ENCODE measurements around the gene ZNF747. TPM values are rescaled to one million over a fixed set of nuclear protein-coding genes. Genes with fewer than 3 reads are reported as not detected.
A peak's percentile ranks its signal among the peaks of the same experiment; 100 is the strongest.

Gene ZNF747
- total RNA-seq, result 5.7 and 7.0 TPM in 2 replicates

DNA sequence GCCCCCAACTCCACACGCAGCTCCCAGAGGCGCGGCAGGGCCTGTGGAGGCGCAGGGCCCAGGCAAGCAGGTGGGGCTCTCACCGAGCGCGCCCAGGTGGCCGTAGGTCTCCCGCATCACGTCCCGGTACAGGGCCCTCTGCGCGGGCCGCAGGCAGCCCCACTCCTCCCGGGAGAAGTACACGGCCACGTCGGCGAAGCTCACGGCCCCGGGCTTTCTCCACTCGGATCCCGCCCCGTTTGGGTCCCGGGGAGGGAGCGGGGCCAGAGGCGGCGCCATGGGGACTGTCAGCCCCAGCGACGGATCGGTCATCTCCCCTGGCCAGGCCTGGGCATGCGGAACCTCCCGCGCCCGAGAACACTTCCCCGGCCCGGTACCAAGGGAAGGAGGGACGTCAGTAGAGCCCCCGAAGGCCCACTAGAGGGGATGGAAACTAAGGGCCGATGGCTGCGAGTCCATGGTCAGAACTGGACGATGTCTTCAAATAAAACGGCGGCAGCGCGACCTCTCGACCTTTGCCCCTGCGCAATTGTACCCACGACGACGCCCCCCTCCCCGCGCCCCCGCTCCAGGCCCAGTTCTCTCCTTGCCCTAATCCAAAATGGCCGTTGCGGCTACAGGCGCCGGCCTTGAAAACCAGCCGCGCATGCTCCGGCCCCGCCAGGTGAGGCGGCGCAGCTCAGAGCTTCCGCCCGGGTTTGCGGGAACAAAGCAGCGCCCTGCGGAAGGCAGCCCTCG is at the start of gene ZNF747:
ZNF747 (minus strand) TSS at position 491 of the 738 bp plus-strand sequence; CDS start at position 312, 179 bp downstream.
- DNase-seq (ENCODE audit: low read depth, low spot score), result peak; percentile 30

DNA sequence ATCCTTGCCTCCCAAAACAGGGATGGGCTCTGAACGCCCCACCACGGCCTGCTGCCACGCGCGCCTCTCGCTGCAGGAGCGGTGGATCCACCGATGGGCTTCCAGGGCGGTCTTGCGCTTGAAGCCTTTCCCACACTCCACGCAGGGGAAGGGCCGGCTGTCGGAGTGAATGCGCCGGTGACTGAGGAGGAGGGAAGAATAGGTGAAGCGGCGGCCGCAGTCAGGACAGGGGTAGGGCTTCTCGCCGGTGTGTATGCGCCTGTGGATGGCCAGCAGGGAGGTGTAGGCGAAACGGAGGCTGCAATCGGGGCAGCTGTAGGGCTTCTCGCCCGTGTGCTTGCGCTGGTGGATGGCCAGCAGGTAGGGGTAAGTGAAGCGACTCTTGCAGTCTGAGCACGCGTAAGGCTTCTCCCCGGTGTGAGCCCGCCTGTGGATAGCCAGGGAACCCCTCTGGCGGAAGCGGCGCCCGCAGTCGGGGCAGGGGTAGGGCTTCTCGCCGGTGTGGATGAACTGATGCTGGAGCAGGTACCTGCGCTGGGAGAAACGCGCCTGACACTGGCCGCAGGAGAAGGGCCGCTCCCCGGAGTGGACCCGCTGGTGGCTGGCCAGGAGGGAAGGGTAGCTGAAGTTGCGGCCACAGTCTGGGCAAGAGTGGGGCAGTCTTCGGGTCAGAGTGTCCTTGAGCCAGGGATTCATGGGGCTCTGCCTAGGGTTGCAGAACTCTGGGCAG is 48.1 kb upstream of the ZNF747 start:
- no peak for DNase-seq (ENCODE audit: low read depth, low spot score)

DNA sequence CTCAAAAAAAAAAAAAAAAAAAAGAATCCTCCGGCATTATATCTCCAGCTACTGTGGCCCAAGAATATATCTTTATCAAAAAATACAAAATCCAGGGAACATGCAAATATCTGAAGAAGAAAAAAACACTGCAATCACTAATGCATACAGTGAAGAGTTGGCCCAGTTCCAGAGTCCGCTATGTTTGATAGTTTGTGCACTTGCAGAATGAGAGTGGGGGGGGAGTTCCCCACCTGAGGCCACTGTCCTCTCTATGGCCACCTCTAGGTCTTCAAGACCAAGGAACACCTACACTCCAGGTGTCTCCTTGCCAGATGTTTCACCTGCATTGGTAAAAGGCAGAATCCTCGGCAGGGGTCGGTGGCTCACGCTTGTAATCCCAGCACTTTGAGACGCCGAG is 46.8 kb upstream of the ZNF747 start:
- no peak for DNase-seq (ENCODE audit: low read depth, low spot score)

DNA sequence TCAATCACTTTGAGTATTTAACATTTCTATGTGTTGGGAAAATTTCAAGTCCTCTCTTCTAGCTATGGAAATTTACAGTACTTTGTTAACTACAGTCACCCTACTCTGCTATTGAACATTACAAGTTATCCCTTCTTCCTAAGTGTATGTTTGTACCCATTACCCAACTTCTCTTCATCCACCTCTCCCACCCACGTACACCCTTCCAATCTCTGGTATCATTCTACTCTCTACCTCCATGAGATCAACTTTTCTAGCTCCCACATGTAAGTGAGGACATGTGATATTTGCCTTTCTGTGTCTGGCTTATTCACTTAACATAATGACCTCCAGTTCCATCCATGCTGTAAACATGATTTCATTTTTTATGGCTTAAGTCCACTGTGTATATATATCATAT is 40.0 kb upstream of the ZNF747 start:
- no peak for DNase-seq (ENCODE audit: low read depth, low spot score)

DNA sequence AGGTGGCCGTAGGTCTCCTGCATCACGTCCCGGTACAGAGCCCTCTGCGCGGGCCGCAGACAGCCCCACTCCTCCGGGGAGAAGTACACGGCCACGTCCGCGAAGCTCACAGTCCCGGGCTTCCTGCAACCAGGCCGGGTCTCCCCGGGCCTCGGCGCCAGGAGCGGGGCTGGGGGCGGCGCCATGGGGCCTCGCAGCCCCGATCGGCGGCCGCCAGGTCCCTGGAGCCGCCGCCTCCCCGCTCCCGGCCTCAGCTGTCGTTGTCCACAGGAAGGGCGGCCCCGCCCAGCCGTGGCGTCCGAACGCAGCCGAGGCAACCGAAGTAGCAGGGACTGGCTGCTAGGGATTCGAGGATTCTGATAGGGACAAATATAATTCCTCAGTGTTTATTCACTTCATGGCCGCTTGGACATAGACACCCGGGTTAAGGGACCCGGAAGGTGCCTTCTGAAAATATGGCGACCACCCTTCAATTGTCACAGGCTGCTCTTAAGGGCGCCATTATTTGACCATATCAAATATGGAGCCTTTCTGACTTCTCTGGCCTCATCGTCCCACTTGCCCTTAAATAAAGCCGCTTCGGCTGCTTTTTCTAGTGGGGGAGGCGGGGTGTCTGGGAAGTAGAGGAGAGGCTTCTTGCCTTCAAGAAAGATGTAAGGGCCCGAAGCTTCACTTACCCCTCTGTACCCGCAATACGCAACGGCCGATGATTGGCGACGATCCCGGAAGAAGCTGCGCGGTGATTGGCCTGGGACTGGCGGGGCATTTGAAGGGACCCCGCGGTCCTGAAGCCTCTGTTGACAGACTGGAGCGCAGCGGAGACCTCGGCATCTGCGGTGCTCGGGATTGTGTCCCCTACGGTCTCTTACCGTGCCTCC is 37.0 kb upstream of the ZNF747 start, which contains the start of gene ZNF688:
ZNF688 (minus strand) TSS at position 270 of the 878 bp plus-strand sequence; CDS start at position 185, 85 bp downstream.
- peak; percentile 93 for DNase-seq (ENCODE audit: low read depth, low spot score)

DNA sequence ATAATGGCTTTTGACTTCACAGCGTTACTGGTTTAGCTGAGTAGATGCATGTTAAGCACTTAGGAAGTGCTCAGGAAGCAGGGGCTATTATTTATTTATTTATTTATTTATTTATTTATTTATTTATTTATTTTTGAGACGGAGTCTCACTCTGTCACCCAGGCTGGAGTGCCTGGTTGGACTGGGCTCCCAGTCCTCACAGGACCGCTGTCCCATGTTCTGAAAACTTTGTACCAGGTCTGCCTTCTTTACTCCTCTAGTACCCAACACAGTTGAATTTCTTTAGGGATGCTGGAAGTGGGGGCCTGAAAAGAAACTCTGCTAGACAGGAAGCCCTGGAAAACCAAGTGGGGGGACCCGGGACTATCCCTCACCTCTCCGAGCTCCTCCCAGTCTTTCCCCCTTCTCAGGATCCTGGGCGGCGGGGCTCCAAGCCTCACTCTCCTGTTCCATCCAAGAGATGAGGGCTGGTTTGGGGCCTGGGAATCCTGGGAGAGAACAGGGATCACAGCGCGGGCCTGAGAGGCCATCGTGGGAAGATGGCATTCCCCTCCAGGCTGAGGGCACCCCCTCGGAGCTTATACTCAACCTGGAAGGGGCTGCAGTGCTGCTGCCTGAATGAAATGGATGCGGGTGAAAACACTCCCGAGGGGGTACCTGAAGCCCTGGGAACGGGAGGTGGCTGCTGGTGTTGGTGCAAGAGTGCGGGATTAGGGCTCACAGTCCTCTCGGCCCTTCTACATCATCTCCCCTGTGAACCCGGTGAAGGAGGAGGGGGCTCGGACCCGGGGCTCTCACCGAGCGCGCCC is 36.2 kb upstream of the ZNF747 start:
- no peak for DNase-seq (ENCODE audit: low read depth, low spot score)

DNA sequence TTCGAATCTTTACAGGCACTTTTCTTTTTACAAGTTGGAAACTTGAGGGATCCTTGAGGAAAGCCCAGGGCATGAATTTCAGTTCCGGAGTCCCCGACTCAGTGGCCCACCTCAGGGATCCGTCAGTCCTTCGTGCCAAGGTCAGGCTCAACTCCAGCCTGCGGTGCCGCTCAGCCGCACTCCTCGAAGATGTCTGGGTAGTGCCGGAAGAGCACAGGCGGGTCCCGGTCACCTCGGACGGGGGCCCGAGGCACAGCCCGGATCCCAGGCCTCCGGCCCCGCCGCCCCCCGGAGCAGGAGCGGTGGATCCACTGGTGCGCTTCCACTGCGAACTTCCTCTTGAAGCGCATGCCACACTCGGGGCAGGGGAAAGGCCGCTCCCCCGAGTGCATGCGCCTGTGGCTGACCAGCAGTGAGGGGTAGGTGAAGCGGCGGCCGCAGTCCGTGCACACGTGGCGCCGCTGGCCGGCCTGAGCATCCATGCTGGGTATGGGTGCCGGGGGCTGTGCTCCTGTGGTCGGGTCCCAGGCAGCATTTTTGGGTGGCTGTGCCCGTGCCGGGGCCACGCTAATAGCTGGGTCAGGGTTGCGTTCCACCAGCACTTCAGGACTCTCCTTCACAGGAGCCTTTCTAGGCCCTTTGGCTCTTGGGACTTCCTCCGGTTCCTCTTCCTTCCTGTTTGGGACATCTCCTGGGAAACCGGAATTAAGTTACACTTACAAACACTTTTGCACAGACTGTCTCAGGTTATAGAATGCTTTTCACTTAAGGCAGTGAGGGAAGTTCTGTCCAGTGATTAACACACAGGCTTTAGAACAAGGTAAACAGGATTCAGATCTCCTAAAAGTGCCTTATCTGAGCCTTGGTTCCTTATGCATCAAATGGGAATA is 35.3 kb upstream of the ZNF747 start:
- DNase-seq (ENCODE audit: low read depth, low spot score), result no peak

DNA sequence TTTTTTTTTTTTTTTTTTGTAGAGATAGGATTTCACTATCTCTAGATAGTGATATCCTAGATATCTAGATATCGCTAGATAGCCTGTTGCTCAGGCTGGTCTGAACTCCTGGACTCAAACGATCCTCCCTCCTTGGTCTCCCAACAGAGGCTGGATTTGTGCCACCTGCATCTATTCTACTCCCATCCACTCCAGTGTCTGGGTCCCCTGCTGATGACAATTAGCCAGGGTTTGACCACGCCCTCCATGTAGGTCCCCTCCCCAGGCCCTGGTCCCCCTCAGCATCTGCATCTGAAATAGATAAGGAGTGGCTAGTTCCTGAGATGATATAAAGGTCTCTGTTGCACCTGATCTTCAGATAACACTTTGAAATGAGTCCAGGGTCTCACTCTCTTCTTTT is 34.6 kb upstream of the ZNF747 start:
- DNase-seq (ENCODE audit: low read depth, low spot score), result no peak

DNA sequence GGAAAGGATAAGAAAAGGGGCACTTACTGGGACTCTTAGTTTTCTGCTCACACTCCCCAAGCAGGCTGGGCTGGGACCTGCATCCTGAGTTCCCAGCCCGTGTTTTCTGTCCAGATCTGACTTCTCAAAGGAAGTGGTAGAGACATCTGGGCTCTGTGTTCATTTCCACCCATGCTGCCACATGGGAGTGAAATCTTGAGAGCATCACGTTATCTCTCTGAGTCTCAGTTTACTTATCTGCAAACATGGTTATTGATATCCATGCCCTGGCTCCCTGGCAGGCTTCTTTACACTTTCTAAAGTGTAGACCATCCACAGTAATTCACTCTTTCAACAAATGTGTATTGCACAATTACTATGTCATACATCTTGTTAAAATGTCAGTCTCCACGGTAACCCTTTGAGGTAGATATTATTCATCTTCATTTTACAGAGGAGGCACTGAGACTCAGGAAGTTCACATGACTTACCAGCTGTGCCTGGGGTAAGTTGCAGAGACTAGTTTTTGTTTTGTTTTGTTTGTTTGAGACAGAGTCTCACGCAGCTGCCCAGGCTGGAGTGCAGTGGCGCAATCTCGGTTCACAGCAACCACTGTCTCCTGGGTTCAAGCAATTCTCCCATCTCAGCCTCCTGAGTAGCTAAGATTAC is 33.5 kb upstream of the ZNF747 start:
- no peak for DNase-seq (ENCODE audit: low read depth, low spot score)

DNA sequence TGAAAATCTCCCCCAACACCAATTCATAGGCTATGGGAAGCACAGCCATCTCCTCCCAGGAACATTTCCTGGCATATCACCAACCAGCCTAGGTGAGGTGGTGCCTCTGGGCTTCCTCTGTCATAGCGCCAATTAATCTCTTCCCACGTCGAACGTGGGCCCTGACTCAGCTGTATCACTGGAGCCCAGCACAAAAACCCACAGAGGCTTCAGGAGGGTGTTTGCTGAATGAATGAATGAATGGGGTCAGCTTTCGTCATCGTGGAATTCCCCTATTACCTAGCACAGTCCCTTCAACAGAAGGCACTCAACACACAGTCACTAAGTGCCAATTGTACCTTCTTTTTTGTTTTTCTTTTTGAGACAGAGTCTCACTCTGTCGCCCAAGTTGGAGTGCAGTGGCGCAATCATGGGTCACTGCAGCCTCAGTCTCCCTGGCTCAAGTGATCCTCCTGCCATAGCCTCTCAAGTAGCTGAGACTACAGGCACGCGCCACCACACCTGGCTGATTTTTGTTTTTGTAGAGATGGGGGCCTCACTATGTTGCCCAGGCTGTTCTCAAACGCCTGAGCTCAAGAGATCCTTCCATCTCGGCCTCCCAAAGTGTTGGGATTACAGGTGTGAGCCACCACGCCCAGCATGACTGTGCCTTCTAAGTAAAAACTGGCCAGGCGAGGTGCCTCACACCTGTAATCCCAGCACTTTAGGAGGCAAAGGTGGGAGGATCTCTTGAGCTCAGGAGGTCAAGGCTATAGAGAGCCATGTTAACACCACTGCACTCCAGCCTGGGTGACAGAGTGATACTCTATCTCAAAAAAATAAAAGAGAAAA is 32.7 kb upstream of the ZNF747 start:
- DNase-seq (ENCODE audit: low read depth, low spot score), result no peak

DNA sequence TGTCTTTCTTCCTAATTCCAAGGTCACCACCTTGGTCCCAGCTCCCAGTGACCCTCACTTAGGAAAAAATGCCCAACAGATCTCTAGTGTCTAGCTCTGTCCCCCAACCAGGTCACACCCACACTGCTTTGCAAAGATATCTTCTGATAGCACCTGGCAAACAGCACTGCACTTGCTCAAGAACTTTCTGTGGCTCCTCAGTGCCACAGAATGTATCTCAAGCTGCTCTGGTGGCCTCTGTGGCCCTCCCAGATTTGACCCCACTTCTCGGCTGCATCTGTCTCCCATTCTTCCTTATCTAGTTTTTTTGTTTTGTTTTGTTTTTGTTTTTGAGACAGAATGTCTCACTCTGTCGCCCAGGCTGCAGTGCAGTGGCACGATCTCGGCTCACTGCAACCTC is 31.9 kb upstream of the ZNF747 start:
- DNase-seq (ENCODE audit: low read depth, low spot score), result no peak

DNA sequence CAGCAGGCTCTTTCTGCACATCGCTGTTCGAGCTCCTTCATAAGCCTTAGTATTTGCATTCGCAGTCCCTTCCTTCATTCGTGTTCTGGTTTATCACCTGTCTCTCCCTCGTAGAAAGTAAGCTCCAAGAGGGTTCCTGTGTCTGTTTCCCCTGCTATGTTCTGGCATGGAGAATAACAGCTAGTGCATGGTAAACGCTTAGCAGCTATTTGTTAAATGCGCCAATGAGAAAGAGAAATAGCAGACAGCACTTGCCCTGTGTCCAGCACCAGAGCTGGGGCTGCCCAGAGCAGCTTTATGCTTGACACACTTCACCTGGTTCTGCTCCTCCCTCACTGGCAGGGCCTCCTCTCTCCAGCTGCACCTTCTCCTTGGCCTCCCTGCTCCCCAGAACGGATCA is 31.3 kb upstream of the ZNF747 start:
- DNase-seq (ENCODE audit: low read depth, low spot score), result no peak

DNA sequence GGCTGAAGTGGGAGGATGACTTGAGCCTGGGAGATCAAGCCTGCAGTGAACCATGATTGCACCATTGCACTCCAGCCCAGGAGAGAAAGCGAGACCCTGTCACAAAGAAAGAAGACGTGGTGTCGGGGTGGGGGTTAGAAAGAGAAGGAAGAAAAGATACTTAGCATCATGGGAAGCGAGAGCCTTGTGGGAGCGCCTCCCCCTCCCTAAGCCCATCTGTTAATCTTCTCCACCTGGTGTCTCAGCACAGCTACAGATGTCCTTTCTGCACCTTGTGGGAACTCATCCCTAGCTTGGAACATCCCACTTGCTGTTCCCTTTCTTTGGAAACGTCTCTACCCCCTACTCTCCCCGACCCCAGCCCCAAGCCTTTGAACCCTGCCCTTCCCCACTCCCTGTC is 30.9 kb upstream of the ZNF747 start:
- DNase-seq (ENCODE audit: low read depth, low spot score), result no peak

DNA sequence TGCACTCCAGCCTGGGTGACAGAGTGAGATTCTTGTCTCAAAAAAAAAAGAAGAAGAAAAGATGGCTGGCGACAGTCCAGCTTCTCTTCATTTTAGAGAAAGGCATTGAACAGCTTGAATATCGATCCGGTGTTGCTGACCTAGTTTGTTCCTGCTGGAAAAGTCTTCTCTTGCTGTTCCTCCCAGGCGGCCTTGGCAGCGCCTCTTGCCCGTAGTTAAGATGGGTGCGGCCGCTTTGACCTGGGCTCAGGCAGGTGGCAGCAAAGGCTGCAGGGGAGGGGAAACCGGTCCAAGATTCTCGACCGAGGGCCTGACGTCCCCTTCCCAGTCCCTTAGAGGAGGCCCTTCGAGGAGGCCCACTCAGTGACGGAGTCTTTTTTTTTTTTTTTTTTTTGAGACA is 27.4 kb upstream of the ZNF747 start:
- no peak for DNase-seq (ENCODE audit: low read depth, low spot score)

DNA sequence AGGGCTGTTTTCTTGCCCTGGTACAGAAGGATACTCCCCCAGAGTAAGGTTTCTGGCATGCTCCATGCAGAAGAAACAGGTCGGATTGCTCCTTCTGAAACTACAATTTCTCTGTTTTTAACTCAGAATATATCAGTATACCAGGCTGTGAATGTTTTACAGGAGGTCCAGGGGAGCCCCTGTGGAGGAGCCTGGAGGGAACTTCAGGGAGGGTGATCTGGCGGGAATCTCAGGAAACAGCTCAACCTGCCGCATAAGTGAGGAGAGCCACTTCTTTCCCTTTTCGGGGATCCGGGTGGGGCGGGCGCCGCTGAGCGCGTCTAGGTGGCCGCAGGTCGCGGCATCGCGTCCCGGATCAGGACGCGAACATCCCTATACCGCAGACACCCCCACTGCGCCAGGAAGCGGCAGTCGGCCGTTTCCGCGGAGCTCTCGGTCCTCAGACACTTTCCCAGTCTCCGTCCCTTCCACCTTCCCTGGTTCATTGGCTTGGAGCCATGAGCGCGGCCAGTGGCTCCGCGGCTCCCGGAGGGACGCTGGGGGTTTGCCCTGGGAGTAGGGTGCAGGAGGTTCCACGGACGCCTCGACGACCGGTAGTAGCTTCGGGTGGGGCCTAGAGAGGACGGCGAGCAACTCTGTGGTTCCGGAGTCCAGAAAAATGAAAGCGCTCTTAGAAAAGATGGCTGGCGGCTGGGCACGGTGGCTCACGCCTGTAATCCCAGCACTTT is 26.6 kb upstream of the ZNF747 start:
- DNase-seq (ENCODE audit: low read depth, low spot score), result no peak

DNA sequence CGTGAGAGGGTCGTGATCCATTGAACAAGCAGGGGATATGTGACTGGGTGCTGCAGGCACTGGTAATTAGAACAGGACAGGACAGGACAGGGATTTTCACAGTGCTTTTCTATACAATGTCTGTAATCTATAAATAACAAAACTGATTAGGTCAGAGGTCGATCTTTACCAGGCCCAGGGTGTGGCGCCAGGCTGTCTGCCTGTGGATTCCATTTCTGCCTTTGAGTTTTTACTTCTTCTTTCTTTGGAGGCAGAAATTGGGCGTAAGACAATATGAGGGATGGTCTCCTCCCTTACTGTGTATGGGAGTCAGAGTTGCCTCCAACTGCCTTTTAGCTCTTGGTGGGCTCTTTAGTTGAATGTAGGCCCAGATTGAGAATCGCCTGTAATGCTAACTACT is 25.0 kb upstream of the ZNF747 start:
- no peak for DNase-seq (ENCODE audit: low read depth, low spot score)

DNA sequence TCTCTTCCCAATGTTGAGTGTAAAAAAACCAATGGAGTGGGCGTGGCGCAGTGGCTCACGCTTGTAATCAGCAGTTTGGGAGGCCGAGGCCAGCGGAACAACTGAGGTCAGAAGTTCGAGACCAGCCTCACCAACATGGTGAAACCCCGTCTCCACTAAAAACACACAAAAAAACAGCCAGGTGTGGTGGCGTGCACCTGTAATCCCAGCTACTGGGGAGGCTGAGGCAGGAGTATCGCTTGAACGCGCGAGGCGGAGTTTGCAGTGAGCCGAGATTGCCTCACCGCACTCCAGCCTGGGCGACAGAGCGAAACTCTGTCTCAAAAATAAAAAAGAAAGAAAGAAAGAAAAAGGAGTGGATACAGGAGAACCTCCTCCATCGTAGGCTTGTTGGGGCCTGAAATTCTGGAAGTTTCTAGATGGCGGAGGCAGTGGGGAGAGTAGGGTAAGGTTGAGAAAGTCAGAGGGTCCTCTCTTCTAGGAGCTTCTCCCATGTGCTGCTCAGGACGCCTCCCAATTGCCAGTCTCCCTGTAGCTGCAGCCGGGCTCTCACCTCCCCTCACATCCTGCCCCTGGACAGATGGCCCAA is 24.2 kb upstream of the ZNF747 start:
- DNase-seq (ENCODE audit: low read depth, low spot score), result no peak
